Measurements from ENCODE around the gene OCIAD1.
"Not testable (repeated sequence)": the region's sequence is repeated elsewhere in the genome, so short reads cannot be mapped to it uniquely, and the experiment has no call there.

DNA sequence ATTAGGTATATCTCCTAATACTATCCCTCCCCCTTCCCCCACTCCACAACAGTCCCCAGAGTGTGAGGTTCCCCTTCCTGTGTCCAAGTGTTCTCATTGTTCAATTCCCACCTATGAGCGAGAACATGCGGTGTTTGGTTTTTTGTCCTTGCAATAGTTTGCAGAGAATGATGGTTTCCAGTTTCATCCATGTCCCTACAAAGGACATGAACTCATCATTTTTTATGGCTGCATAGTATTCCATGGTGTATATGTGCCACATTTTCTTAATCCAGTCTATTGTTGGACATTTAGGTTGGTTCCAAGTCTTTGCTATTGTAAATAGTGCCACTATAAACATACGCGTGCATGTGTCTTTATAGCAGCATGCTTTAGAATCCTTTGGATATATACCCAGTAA lies 33.8 kb downstream of the OCIAD1 start:
- TF ChIP-seq, protein P1, sequence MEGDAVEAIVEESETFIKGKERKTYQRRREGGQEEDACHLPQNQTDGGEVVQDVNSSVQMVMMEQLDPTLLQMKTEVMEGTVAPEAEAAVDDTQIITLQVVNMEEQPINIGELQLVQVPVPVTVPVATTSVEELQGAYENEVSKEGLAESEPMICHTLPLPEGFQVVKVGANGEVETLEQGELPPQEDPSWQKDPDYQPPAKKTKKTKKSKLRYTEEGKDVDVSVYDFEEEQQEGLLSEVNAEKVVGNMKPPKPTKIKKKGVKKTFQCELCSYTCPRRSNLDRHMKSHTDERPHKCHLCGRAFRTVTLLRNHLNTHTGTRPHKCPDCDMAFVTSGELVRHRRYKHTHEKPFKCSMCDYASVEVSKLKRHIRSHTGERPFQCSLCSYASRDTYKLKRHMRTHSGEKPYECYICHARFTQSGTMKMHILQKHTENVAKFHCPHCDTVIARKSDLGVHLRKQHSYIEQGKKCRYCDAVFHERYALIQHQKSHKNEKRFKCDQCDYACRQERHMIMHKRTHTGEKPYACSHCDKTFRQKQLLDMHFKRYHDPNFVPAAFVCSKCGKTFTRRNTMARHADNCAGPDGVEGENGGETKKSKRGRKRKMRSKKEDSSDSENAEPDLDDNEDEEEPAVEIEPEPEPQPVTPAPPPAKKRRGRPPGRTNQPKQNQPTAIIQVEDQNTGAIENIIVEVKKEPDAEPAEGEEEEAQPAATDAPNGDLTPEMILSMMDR (conservative IDR thresholded peaks at IDR 0.05; ENCODE audit: low read depth, low read length), result not testable (repeated sequence)
- not testable (repeated sequence) for TF ChIP-seq EZH2 (IDR thresholded peaks at IDR 0.05; ENCODE audit: low read length, unreplicated experiment); EZH2phosphoT487 (IDR thresholded peaks at IDR 0.05; ENCODE audit: borderline replicate concordance, low read length)
